ENCODE measurements around the gene ARFIP1. TPM values are rescaled to one million over a fixed set of nuclear protein-coding genes. Genes with fewer than 3 reads are reported as not detected.
A peak's percentile ranks its signal among the peaks of the same experiment; 100 is the strongest.

ARFIP1 gene
- total RNA-seq, 1 donor from 2014 or later = 25.6 TPM

DNA sequence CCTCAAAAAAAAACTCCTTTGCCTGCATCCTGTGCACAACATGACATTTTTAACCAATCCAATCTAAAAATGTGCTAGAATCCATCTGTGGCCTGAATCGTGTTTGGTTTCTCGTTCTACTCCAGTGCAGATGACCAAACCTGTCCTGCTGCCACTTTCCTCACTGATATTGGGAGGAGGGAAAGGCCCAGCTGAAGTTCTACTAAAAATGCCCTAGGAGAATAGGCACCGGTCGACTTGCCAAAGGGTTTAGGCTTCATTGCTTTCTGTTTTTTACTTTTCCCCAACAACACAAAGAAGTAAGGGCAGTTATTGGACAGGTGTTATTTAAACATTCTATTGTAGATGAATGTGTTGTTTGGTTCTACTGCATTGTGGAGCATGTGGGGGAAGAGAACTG, 148.5 kb downstream of the ARFIP1 start:
- Histone ChIP-seq H3K27ac (ENCODE audit: low read depth, low read length) (no peak overlapping the region), H3K27me3 (ENCODE audit: control insufficient read depth in 3 of 3, insufficient read depth in 3 of 3, low read length in 3 of 3) (peaks cover 0 to 6% (median 0%) of the 10 kb centered on the region in 3 donors), H3K36me3 (ENCODE audit: control insufficient read depth in 3 of 3, insufficient read depth in 3 of 3, low read length in 3 of 3) (no peaks in the 10 kb centered on the region)

DNA sequence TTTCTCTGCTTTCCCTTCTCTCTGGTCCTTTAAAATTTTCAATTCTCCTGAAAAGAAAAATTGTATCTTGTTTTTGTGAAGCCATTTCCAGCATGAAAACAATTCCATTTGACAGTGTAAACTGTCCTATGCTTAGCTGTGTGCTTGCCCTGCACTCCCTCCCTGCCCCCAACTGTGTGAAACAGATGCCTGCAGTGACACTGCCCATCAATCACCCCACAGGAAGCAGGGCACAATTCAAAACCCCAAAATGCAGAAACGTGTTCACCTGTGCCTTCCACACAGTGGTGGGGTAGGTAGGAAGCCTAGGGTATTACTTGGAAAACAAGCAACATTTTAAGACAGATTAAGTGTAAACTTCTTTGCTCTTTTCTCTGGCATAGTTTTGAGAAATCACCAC, 150.1 kb downstream of the ARFIP1 start:
- Histone ChIP-seq H3K27ac (ENCODE audit: low read depth, low read length) (no peak overlapping the region), H3K4me1 (ENCODE audit: control insufficient read depth in 3 of 3, insufficient read depth in 3 of 3, low read length in 3 of 3) (no peaks in the 10 kb centered on the region), H3K9me3 (ENCODE audit: control insufficient read depth in 3 of 3, low read length in 3 of 3) (no peaks in the 10 kb centered on the region), H3K4me3 (ENCODE audit: low read length in 3 of 3) (no peak overlapping the region), H3K9ac (ENCODE audit: low read depth in 1 of 3, low read length in 3 of 3) (no peak overlapping the region), H3K36me3 (ENCODE audit: control insufficient read depth in 3 of 3, insufficient read depth in 3 of 3, low read length in 3 of 3) (no peaks in the 10 kb centered on the region), H3K27me3 (ENCODE audit: control insufficient read depth in 3 of 3, insufficient read depth in 3 of 3, low read length in 3 of 3) (peaks cover 0 to 12% (median 11%) of the 10 kb centered on the region in 3 donors)

More for the DNA sequence above, 148.5 kb downstream of the ARFIP1 start:
- Histone ChIP-seq H3K4me3 (ENCODE audit: low read length in 3 of 3) (no peak overlapping the region), H3K9me3 (ENCODE audit: control insufficient read depth in 3 of 3, low read length in 3 of 3) (no peaks in the 10 kb centered on the region), H3K4me1 (ENCODE audit: control insufficient read depth in 3 of 3, insufficient read depth in 3 of 3, low read length in 3 of 3) (no peaks in the 10 kb centered on the region), H3K9ac (ENCODE audit: low read depth in 1 of 3, low read length in 3 of 3) (no peak overlapping the region)

DNA sequence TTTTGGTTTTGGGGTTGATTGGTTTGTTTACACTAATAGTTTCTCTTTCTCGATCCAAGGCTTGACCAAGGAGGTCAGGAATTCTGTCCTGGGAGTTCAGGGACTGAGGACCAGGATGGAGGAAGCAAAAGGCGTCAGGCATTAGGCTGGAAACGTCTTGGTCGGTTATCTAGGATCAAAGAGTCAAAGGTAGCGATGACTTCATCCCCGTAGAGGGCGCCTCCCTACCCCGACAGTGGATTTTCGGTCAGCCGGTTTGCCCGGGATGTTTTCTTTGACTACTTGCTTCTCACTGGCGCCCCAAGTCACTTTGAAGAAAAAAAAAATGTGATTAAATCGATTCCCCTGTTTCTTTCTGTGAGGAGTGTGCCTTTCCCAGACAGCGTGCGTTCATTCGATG, 155.4 kb downstream of the ARFIP1 start:
- H3K4me3 ChIP-seq (ENCODE audit: low read length in 3 of 3) = no peak overlapping the region
- H3K27ac ChIP-seq (ENCODE audit: low read depth, low read length) = no peak overlapping the region
- H3K36me3 ChIP-seq (ENCODE audit: control insufficient read depth in 3 of 3, insufficient read depth in 3 of 3, low read length in 3 of 3) = no peaks in the 10 kb centered on the region
- H3K4me1 ChIP-seq (ENCODE audit: control insufficient read depth in 3 of 3, insufficient read depth in 3 of 3, low read length in 3 of 3) = peaks cover 11 to 16% (median 15%) of the 10 kb centered on the region in 3 donors
- H3K27me3 ChIP-seq (ENCODE audit: control insufficient read depth in 3 of 3, insufficient read depth in 3 of 3, low read length in 3 of 3) = peaks cover 26 to 52% (median 42%) of the 10 kb centered on the region in 3 donors
- H3K9me3 ChIP-seq (ENCODE audit: control insufficient read depth in 3 of 3, low read length in 3 of 3) = no peaks in the 10 kb centered on the region
- H3K9ac ChIP-seq (ENCODE audit: low read depth in 1 of 3, low read length in 3 of 3) = no peak overlapping the region

DNA sequence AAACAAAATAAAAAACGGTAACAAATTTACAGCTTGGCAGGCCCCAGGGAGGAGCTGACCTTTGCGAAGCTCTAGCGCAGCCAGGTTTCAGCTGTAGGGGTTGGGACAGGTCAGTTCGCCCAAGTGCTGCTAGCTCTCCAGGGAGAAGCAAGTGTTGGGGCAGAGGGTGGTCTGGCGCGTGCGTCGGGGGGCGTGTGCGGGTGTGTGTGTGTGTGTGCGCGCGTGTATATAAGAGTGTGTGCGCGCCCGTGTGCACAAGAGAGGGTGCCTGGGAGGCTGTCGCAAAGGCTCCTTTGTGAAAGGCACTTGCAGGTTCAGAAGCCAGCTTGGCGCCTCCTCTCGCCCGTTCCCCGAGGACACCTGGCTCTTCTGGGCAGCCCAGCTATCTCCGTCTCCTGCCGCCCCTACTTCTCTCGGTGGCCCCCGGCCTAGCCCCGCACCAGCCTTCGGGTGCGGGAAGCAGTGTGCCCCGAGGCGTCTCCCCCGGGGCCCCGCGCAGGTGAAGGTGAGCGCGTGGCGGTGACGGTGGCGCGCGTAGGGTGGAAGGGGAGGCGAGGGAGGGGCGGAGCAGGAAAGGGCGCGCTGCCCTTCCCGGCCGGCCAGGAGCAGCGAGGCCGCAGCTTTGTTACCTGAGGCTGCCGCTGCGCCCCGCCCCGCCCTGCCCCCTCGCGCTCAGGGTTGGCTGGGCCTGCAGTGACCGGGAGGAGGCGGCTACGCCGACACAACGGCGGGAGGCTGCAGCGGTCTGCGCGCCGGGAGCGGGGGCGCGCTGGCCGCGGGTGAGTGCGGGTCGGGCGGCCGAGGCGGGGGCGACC, 156.1 kb downstream of the ARFIP1 start, which contains the start of gene FHDC1:
TSS of gene FHDC1 (plus strand) at position 693 of the 815 bp plus-strand sequence. CDS start 6,735 bp downstream, outside the sequence.
- peak within 1 kb of the TSS; percentile 63 to 77 (median 72) for H3K4me3 ChIP-seq (ENCODE audit: low read length in 3 of 3)
- H3K9ac ChIP-seq (ENCODE audit: low read depth in 1 of 3, low read length in 3 of 3) = peak within 1 kb of the TSS in 2 of 3 donors; percentile 45 to 50
- H3K9me3 ChIP-seq (ENCODE audit: control insufficient read depth in 3 of 3, low read length in 3 of 3) = no peaks in the 10 kb centered on the region
- no peak within 1 kb of the TSS for H3K27ac ChIP-seq (ENCODE audit: low read depth, low read length)
- peaks cover 11 to 16% (median 15%) of the 10 kb centered on the region in 3 donors for H3K4me1 ChIP-seq (ENCODE audit: control insufficient read depth in 3 of 3, insufficient read depth in 3 of 3, low read length in 3 of 3)
- H3K36me3 ChIP-seq (ENCODE audit: control insufficient read depth in 3 of 3, insufficient read depth in 3 of 3, low read length in 3 of 3) = no peaks in the 10 kb centered on the region
- H3K27me3 ChIP-seq (ENCODE audit: control insufficient read depth in 3 of 3, insufficient read depth in 3 of 3, low read length in 3 of 3) = peaks cover 26 to 52% (median 45%) of the 10 kb centered on the region in 3 donors

DNA sequence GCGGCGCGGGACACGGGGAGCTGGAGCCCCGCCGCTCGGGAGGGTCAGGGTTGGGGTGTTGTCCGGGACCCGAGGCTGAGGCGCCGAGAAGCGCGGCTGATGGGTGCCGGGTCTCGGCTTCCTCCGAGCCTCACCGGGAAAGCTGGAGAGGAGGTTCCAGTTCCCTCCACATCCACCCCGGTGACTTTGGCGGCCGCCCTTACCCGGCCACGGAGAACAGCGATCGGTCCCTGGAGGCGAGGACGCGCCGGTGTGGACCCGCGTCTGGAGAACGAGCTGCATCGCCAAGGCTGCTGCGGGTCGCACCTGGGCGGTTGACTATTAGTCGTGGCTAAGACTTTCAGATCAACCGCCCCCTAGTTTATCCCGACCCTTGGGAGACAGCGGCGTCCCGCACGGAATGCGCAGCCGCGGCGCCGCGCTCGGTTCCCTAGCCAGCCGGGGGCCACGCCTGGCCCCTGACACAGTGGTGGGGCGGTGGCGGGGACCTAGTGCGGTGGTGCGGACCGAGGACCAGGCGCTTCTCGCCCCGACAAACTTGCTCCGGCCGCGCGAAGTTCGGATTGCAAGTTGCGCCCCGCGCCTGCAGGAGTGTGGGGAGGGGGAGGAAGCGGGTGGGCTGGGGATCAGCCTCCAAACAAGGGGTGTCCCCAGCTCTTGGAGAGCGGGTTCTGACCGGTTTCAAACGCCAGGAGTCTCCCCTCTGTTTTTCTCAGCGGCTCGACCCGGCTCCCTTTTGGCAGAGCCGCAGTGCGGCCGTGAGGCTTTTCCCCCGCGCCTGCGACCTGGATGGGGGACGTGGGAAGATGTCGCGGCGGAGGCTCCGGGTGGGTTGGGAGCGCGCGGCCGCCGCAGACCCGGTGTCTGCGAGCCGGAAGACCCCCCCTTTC, 156.9 kb downstream of the ARFIP1 start:
- Histone ChIP-seq H3K36me3 (ENCODE audit: control insufficient read depth in 3 of 3, insufficient read depth in 3 of 3, low read length in 3 of 3) (no peaks in the 10 kb centered on the region), H3K9ac (ENCODE audit: low read depth in 1 of 3, low read length in 3 of 3) (peak overlapping the region in 2 of 3 donors; percentile 45 to 50), H3K27ac (ENCODE audit: low read depth, low read length) (no peak overlapping the region), H3K4me3 (ENCODE audit: low read length in 3 of 3) (peak overlapping the region; percentile 63 to 77 (median 72)), H3K4me1 (ENCODE audit: control insufficient read depth in 3 of 3, insufficient read depth in 3 of 3, low read length in 3 of 3) (peaks cover 11 to 16% (median 15%) of the 10 kb centered on the region in 3 donors), H3K27me3 (ENCODE audit: control insufficient read depth in 3 of 3, insufficient read depth in 3 of 3, low read length in 3 of 3) (peaks cover 26 to 52% (median 45%) of the 10 kb centered on the region in 3 donors), H3K9me3 (ENCODE audit: control insufficient read depth in 3 of 3, low read length in 3 of 3) (no peaks in the 10 kb centered on the region)

DNA sequence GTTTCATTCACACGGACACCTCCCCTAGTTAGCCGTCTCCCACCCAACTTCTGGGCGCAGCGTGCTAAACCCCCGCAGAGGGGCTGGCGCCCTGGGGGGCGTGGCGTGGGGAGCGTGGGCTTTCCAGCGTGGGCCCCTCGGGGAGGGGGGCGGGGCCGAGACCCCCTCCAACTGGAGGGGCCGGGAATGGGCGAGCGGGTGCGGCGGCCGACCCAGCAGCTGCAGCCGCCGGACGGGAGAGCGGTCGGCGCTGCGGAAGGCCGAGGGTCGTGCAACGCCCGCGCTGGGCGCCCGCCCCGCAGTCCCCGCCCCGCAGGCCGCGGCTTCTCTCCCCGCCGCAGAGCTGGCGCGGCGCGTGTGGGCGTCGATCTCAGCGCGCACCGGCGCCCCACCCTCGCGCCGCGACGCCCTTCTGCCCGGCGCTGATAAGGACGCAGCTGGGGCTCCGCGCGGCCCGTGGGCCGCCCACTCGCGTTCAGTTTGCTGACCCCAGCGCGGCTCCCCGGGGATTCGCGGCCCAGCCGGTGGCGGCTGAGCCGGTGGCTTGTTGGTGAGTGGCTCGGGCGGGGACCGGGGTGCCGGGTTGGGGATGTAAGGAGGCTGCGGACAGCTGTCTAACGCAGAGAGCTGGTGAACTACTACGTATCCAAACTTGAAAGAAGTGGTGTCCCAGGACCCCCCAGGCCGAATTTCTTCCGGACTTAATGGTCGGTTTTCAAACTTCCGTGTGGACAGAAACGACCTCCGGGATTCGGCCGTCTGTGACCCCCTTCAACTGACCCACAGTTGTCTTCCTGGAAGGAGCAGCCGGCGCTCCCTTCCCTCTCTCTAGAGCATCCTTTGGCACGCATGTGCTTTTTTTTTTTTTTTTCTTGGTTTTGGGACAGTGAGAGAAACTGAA, 157.8 kb downstream of the ARFIP1 start:
- H3K9ac ChIP-seq (ENCODE audit: low read depth in 1 of 3, low read length in 3 of 3) = peak overlapping the region in 1 of 3 donors; percentile 45
- H3K27me3 ChIP-seq (ENCODE audit: control insufficient read depth in 3 of 3, insufficient read depth in 3 of 3, low read length in 3 of 3) = peaks cover 26 to 52% (median 45%) of the 10 kb centered on the region in 3 donors
- no peaks in the 10 kb centered on the region for H3K9me3 ChIP-seq (ENCODE audit: control insufficient read depth in 3 of 3, low read length in 3 of 3)
- peak overlapping the region; percentile 36 for H3K27ac ChIP-seq (ENCODE audit: low read depth, low read length)
- peaks cover 11 to 16% (median 15%) of the 10 kb centered on the region in 3 donors for H3K4me1 ChIP-seq (ENCODE audit: control insufficient read depth in 3 of 3, insufficient read depth in 3 of 3, low read length in 3 of 3)
- H3K4me3 ChIP-seq (ENCODE audit: low read length in 3 of 3) = peak overlapping the region; percentile 68 to 77 (median 72)
- H3K36me3 ChIP-seq (ENCODE audit: control insufficient read depth in 3 of 3, insufficient read depth in 3 of 3, low read length in 3 of 3) = no peaks in the 10 kb centered on the region

DNA sequence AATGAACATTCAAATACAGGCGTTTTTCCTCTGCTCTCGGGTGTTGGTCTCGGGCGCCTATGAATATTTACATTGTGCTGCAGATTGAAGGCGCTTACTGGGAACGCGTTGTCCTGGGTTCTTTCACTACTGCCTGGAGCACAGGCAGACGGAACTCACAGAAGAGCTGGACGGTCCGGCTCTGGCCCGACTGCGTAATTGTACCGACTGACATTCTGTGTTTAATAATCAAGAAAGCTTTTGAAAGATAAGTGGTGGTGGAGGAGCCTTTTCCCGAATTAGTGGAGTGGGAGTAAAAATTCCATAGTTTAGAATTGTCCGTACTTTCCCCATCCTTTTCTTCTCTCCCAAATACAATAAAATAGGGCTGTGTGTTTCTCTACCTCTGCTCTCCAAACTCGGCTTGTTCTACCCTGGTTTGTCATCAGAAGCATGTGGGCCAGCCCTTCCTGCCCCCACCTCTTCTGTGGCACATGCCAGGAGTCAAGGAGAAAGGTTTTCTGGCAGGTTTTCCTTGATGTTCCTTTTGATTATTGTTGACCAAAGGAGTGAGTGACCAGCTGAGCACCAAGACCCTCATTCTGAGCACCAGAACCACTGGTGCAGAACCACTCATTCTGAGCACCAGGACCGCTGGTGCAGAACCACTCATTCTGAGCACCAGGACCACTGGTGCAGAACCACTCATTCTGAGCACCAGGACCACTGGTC, 158.6 kb downstream of the ARFIP1 start:
- Histone ChIP-seq H3K27ac (ENCODE audit: low read depth, low read length) (no peak overlapping the region), H3K4me1 (ENCODE audit: control insufficient read depth in 3 of 3, insufficient read depth in 3 of 3, low read length in 3 of 3) (peaks cover 11 to 16% (median 15%) of the 10 kb centered on the region in 3 donors), H3K4me3 (ENCODE audit: low read length in 3 of 3) (peak overlapping the region; percentile 68 to 77 (median 72)), H3K9ac (ENCODE audit: low read depth in 1 of 3, low read length in 3 of 3) (no peak overlapping the region), H3K9me3 (ENCODE audit: control insufficient read depth in 3 of 3, low read length in 3 of 3) (no peaks in the 10 kb centered on the region), H3K27me3 (ENCODE audit: control insufficient read depth in 3 of 3, insufficient read depth in 3 of 3, low read length in 3 of 3) (peaks cover 26 to 52% (median 45%) of the 10 kb centered on the region in 3 donors), H3K36me3 (ENCODE audit: control insufficient read depth in 3 of 3, insufficient read depth in 3 of 3, low read length in 3 of 3) (no peaks in the 10 kb centered on the region)

DNA sequence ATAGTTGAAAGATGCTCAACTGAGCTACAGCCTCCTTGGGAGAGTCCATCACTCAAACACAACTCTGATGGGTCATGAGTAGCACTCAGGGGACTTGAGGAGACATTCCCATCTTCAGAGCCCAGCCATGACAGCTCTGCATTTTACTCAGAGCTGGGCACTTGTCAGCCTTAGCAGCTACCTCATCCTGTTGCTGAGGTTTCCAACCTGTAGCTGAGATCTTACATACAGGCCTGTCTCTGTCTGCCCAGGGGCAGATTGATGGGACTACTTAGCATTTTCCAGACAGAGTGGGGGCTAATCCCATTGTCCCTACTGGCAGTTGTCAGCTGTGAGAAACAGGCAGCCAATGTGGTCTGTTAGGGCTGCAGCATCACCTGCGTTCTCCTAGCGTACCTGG, 159.9 kb downstream of the ARFIP1 start:
- no peak overlapping the region for H3K4me3 ChIP-seq (ENCODE audit: low read length in 3 of 3)
- H3K27me3 ChIP-seq (ENCODE audit: control insufficient read depth in 3 of 3, insufficient read depth in 3 of 3, low read length in 3 of 3) = peaks cover 26 to 50% (median 37%) of the 10 kb centered on the region in 3 donors
- no peaks in the 10 kb centered on the region for H3K36me3 ChIP-seq (ENCODE audit: control insufficient read depth in 3 of 3, insufficient read depth in 3 of 3, low read length in 3 of 3)
- peaks cover 13 to 16% (median 15%) of the 10 kb centered on the region in 3 donors for H3K4me1 ChIP-seq (ENCODE audit: control insufficient read depth in 3 of 3, insufficient read depth in 3 of 3, low read length in 3 of 3)
- H3K9me3 ChIP-seq (ENCODE audit: control insufficient read depth in 3 of 3, low read length in 3 of 3) = no peaks in the 10 kb centered on the region
- H3K9ac ChIP-seq (ENCODE audit: low read depth in 1 of 3, low read length in 3 of 3) = no peak overlapping the region
- H3K27ac ChIP-seq (ENCODE audit: low read depth, low read length) = no peak overlapping the region
